KOPT-K1 (cell line): ENCODE data around the gene TCN1.
"Not testable (repeated sequence)": the region's sequence is repeated elsewhere in the genome, so short reads cannot be mapped to it uniquely, and the experiment has no call there.

ENCODE experiments used
- H3K27ac ChIP-seq: fragments of 200-600 bp; sonication (generic); 2 replicates; pipeline ENCODE4 v1.5.1; 2016; ENCODE audit warnings: antibody characterized with exemption, mild to moderate bottlenecking, low read depth, low read length; ENCODE audit not compliant: poor library complexity, severe bottlenecking
- H3K36me3 ChIP-seq: fragments of 200-600 bp; sonication (generic); 2 replicates; pipeline ENCODE4 v1.5.1; 2017; ENCODE audit warnings: antibody characterized with exemption, mild to moderate bottlenecking, low read length, moderate library complexity; ENCODE audit not compliant: insufficient read depth
- H3K9me3 ChIP-seq: fragments of 200-600 bp; sonication (generic); 2 replicates; pipeline ENCODE4 v1.5.1; 2017; ENCODE audit warnings: antibody characterized with exemption, low read length, mild to moderate bottlenecking; ENCODE audit not compliant: insufficient read depth, poor library complexity, severe bottlenecking

The TCN1 gene

GRCh38 chr11:59841514-59841913 is 24.8 kb downstream of the TCN1 start:
- Histone ChIP-seq H3K27ac (no peak overlapping the region), H3K36me3 (no peaks in the 10 kb centered on the region), H3K9me3 (no peaks in the 10 kb centered on the region)

GRCh38 chr11:59839615-59840014 is 26.7 kb downstream of the TCN1 start:
- Histone ChIP-seq H3K9me3 (no peaks in the 10 kb centered on the region), H3K36me3 (no peaks in the 10 kb centered on the region), H3K27ac (no peak overlapping the region)

GRCh38 chr11:59833602-59834001 is 32.7 kb downstream of the TCN1 start:
- Histone ChIP-seq H3K36me3 (no peaks in the 10 kb centered on the region), H3K9me3 (no peaks in the 10 kb centered on the region), H3K27ac (no peak overlapping the region)

- no peak overlapping the region for H3K27ac ChIP-seq
- no peaks in the 10 kb centered on the region for H3K36me3 ChIP-seq
- H3K9me3 ChIP-seq, result no peaks in the 10 kb centered on the region
Observed at GRCh38 chr11:59829358-59829757, 36.9 kb downstream of the TCN1 start.

GRCh38 chr11:59822989-59823566 is 43.2 kb downstream of the TCN1 start:
- H3K36me3 ChIP-seq, result no peaks in the 10 kb centered on the region
- no peaks in the 10 kb centered on the region for H3K9me3 ChIP-seq
- H3K27ac ChIP-seq, result no peak overlapping the region

- peak overlapping the region; percentile 95 for H3K27ac ChIP-seq
Observed at GRCh38 chr11:59818572-59818971, 47.7 kb downstream of the TCN1 start.

GRCh38 chr11:59816434-59816833 is 49.9 kb downstream of the TCN1 start:
- peak overlapping the region; percentile 95 for H3K27ac ChIP-seq
- not testable (repeated sequence) for H3K9me3 ChIP-seq, H3K36me3 ChIP-seq

More at GRCh38 chr11:59818572-59818971, 47.7 kb downstream of the TCN1 start:
- H3K9me3 ChIP-seq, result no peaks in the 10 kb centered on the region
- no peaks in the 10 kb centered on the region for H3K36me3 ChIP-seq

- Histone ChIP-seq H3K9me3 (no peaks in the 10 kb centered on the region), H3K36me3 (no peaks in the 10 kb centered on the region), H3K27ac (peak overlapping the region; percentile 95)
Observed at GRCh38 chr11:59815754-59816153, 50.5 kb downstream of the TCN1 start.

- H3K9me3 ChIP-seq, result no peaks in the 10 kb centered on the region
- peak overlapping the region; percentile 95 for H3K27ac ChIP-seq
- peaks cover 6% of the 10 kb centered on the region; the same call in 1 of the 2 replicates for H3K36me3 ChIP-seq
Observed at GRCh38 chr11:59814021-59814420, 52.3 kb downstream of the TCN1 start.

- peak overlapping the region; percentile 95 for H3K27ac ChIP-seq
- no peaks in the 10 kb centered on the region for H3K9me3 ChIP-seq
- peaks cover 12% of the 10 kb centered on the region for H3K36me3 ChIP-seq
Observed at GRCh38 chr11:59813364-59813763, 52.9 kb downstream of the TCN1 start.

- Histone ChIP-seq H3K36me3 (peaks cover 24% of the 10 kb centered on the region), H3K27ac (no peak overlapping the region), H3K9me3 (no peaks in the 10 kb centered on the region)
Observed at GRCh38 chr11:59812220-59812619, 54.1 kb downstream of the TCN1 start.

- H3K9me3 ChIP-seq, result no peaks in the 10 kb centered on the region
- H3K27ac ChIP-seq, result peak overlapping the region; percentile 71
- peaks cover 37% of the 10 kb centered on the region for H3K36me3 ChIP-seq
Observed at GRCh38 chr11:59810911-59811259, 55.4 kb downstream of the TCN1 start.

- peak within 1 kb of the TSS; percentile 71 for H3K27ac ChIP-seq
- peaks cover 42% of the 10 kb centered on the region for H3K36me3 ChIP-seq
- no peaks in the 10 kb centered on the region for H3K9me3 ChIP-seq
Observed at GRCh38 chr11:59810189-59810910, 55.9 kb downstream of the TCN1 start, which contains the start of gene MRPL16. Gene MRPL16, minus strand, starts transcription at chr11:59810778. Its CDS starts 120 bp downstream, at chr11:59810658.

- no peak overlapping the region for H3K27ac ChIP-seq
- peaks cover 48% of the 10 kb centered on the region for H3K36me3 ChIP-seq
- no peaks in the 10 kb centered on the region for H3K9me3 ChIP-seq
Observed at GRCh38 chr11:59807047-59807610, 59.2 kb downstream of the TCN1 start.

GRCh38 chr11:59804061-59804460 is 62.2 kb downstream of the TCN1 start:
- no peaks in the 10 kb centered on the region for H3K9me3 ChIP-seq
- peaks cover 43% of the 10 kb centered on the region for H3K36me3 ChIP-seq
- no peak overlapping the region for H3K27ac ChIP-seq
